ENCODE results near the gene MRTFB. TPM values are rescaled to one million over a fixed set of nuclear protein-coding genes. Genes with fewer than 3 reads are reported as not detected.

MRTFB gene
- total RNA-seq, 1 experiment from 2014 or later, result 6.5 TPM

DNA sequence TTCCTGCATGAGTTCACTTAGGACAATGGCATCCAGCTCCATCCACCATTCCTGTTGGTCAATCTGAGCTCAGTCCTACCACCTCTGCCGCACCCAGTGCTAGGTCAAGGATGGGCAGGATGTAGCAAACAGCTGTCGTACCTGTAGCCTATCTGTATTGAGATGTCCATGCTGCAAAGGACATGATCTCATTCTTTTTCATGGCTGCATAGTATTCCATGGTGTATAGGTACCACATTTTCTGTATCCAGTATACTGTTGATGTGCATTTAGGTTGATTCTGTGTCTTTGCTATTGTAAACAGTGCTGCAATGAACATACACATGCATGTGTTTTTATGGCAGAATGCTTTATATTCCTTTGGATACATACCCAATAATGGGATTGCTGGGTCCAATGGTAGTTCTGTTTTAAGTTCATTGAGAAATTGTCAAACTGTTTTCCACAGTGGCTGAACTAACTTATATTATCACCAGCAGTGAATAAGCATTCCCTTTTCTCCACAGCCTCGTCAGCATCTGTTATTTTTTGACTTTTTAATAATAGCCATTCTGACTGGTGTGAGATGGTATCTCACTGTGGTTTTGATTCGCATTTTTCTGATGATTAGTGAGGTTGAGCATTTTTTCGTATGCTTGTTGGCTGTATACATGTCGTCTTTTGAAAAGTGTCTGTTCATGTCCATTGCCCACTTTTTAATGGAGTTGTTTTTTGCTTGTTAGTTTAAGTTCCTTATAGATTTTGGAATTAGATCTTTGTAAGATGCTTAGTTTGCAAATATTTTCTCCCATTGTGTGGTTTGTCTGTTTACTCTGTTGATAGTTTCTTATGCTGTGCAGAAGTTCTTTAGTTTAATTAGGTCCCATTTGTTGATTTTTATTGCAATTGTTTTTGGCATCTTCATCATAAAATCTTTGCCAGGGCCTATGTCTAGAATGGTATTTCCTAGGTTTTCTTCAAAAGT is 7.2 kb upstream of the MRTFB start:
- no peak for DNase-seq (ENCODE audit: low spot score)

- no peak for DNase-seq (ENCODE audit: low spot score)
Measured at GRCh38 chr16:14069818-14070217, 1.3 kb upstream of the MRTFB start.

- peak; percentile 19 for DNase-seq (ENCODE audit: low spot score)
Measured at GRCh38 chr16:14070555-14070876, 603 bp upstream of the MRTFB start.

GRCh38 chr16:14071576-14072271 is 605 bp downstream of the MRTFB start:
- peak; percentile 2 for DNase-seq (ENCODE audit: low spot score)

- DNase-seq (ENCODE audit: low spot score), result no peak
Measured at GRCh38 chr16:14072360-14072759, 1.2 kb downstream of the MRTFB start.

- DNase-seq (ENCODE audit: low spot score), result no peak
Measured at GRCh38 chr16:14074544-14074943, 3.4 kb downstream of the MRTFB start.

DNA sequence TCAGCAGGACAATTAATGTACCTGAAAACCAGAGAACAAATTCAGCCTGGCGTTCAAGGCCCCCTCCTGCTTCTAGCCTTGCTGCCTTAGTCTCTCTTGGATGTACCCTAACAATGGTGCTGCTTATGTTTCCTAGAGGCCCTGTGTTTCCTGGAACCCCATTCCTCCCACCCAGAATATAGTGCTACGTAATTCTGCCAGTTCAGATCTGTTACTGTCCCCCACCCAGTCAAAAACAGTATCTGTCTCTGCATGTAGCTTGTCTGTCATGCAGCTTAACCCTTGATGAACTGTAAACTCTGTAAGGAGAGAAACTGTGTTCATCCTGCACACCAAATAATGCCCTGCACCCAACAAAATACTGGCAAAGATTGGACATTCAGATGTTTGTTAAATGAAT is 6.8 kb downstream of the MRTFB start:
- no peak for DNase-seq (ENCODE audit: low spot score)

DNA sequence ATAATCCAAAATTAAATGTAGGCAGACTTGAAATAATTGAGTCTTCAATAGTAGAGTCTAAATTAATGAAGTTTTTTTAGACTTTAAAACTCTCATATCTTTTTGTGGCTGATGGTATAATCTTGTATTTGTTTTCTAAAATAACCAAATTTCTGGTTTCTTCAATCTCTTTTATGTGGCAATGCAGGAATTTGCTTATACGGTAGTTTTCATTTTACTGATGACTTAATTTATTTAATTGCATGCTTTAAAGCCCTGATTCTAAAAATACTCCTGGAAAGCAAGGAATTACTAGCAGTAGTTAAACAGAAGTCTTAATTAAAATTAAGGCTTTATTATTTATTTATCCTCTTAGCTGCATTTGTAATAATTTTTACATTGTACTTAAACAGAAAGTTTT is 15.4 kb downstream of the MRTFB start:
- no peak for DNase-seq (ENCODE audit: low spot score)

GRCh38 chr16:14087181-14087580 is 16.1 kb downstream of the MRTFB start:
- DNase-seq (ENCODE audit: low spot score), result no peak

- DNase-seq (ENCODE audit: low spot score), result no peak
Measured at GRCh38 chr16:14087590-14088154, 16.6 kb downstream of the MRTFB start.

- no peak for DNase-seq (ENCODE audit: low spot score)
Measured at GRCh38 chr16:14088155-14088753, 17.1 kb downstream of the MRTFB start.

DNA sequence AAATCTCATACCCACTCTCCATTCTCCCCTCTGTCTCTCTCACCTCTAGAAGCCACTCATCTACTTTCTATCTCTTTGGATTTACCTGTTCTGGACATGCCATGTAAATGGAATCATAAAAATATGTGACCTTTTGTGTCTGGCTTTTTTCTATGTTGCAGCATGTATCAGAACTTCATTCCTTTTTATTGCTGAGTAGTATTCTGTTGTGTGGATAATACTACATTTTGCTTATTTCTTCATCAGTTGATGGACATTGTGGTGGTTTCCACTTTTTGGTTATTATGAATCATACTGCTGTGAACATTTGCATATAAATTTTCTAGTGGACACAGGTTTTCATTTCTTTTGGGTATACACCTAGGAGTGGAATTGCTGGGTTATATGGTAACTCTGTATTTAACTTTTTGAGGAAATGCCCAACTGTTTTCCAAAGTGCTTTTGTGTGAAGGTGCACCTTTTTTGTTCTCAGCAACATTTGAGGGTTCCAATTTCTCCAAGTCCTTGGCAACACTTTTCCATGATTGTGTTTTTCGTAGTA is 18.2 kb downstream of the MRTFB start:
- no peak for DNase-seq (ENCODE audit: low spot score)

GRCh38 chr16:14092561-14092960 is 21.4 kb downstream of the MRTFB start:
- no peak for DNase-seq (ENCODE audit: low spot score)

- peak; percentile 46 for DNase-seq (ENCODE audit: low spot score)
Measured at GRCh38 chr16:14095883-14096551, 24.9 kb downstream of the MRTFB start.

DNA sequence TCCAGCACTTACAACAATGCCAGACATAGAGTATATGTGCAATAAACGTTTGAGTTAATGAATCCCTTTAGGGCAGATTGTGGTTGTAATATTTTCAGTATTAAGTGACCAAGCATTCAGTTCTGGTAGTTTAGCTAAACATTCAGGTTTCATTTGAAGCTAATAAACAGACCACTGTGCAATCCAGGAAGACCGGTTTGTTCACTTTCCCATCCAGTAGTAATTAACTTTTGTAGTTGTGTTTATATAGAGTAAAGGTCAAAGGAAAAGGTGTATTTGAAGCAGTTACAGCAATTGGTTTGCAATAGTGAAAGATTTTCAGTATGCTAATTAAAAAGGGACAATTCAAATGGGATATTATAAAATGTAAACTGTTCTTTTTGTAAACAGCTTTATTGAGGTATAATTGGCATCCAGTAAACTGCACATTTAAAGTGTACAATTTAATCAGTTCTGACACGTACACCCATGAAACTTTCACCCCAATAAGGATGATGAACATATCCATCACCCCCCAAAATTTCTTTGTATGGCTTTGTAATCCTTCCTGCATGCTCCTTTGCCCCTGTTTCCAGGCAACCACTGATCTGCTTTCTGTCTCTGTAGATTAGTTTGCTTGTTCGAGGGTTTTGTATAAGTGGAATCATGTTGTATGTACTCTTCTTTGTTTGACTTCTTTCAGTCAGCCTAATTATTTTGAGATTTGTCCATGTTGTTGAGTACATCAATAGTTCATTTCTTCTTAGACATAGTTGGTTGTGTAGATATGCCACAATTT is 26.3 kb downstream of the MRTFB start:
- peak; percentile 99 for DNase-seq (ENCODE audit: low spot score)

DNA sequence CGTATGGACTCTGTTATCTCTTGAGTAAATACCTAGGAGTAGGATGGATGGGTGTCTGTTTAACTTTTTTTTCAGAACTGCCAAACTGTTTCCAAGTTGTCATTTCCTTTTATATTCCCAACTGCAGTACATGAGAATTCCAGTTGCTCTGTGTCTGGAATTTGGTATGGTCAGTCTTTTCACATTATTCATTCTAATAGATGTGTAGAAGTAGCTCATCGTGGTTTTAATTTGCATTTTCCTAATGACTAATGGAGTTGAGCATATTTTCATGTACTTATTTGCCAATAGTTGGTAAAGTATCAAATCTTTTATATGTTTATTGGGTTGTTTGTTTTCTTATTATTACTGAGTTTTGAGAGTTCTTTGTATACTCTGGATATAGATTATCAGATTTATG is 27.0 kb downstream of the MRTFB start:
- no peak for DNase-seq (ENCODE audit: low spot score)

DNA sequence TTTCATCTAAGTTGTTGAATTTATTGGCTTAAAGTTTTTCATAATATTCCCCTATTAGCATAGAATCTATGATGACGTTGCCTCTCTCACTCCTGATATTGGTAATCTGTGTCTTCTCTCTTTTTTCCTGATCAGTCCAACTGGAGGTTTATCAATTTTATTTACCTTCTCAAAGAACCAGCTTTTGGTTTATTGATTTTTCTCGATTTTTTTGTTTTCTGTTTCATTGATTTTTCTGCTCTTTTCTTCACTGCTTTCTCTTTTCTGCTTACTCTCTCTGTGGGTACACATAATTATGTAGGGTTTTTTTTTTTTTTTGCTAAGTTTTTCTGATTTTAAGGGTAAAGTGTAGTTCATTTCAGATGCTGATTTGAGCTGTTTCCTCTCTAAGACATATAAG is 29.7 kb downstream of the MRTFB start:
- no peak for DNase-seq (ENCODE audit: low spot score)

DNA sequence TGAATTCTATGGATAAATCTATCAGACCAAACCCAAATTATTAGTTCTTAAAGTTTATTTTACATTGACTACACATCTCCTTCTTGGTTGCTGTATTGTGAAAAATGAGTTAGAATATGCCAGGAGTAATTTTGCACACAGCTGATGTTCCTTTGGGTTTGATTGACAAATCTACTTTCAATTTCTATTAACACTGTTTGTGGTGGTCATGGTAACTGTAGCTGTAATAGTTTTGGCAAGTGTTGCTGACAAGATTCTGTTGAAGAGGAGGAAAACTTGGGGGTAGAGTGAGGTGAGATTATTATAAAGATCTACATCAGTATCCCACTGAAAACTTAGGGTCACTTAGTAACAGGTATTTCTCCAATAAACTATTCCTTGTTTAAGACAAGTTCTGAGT is 30.3 kb downstream of the MRTFB start:
- DNase-seq (ENCODE audit: low spot score), result no peak

GRCh38 chr16:14102925-14103720 is 32.0 kb downstream of the MRTFB start:
- DNase-seq (ENCODE audit: low spot score), result no peak

GRCh38 chr16:14104066-14104465 is 32.9 kb downstream of the MRTFB start:
- no peak for DNase-seq (ENCODE audit: low spot score)

Data from HT-29 (cell line).